ENCODE results near the gene LATS2.
"Not testable (repeated sequence)": the region's sequence is repeated elsewhere in the genome, so short reads cannot be mapped to it uniquely, and the experiment has no call there.

LATS2 gene

DNA sequence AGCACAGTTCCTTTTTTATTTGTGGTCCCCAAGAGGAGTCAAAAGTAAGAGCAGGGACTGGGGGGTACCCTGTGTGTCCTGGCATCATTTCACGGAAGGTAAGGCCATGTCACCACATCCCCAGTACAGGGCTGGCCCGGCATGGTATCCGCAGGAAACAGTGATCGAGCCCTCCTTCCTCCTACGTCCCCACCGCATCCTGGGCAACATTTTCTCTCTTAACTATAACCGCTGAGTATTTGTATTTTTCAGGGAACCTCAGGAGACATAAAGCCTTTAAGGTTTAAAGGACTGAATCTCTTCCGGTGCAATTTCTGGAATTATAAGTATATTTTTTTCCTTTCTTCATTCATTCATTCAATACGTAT is 13.6 kb upstream of the LATS2 start:
- DNase-seq = no peak

GRCh38 chr13:21074546-21074945 is 13.2 kb upstream of the LATS2 start:
- DNase-seq = peak; percentile 57

- no peak for DNase-seq
Observed at GRCh38 chr13:21071924-21072323, 10.5 kb upstream of the LATS2 start.

DNA sequence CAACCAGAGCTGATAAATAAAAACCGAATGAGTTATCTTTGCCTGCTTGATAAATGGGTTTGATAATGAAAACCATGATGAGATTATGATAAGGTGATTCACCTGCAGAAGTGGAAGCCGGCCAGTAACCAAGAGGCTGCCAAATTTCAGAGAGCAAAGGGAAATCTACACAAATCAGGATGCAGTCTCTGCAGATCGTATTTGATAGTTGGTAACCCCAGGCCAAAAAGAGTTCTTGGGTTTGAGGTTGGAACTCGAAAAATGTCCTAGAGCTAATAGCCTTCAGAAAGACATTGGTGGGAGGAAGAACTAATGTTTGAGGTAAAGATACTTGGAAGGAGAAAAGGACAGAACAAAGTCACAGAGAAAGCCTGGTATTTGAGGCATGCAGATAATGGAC is 9.6 kb upstream of the LATS2 start:
- no peak for DNase-seq

DNA sequence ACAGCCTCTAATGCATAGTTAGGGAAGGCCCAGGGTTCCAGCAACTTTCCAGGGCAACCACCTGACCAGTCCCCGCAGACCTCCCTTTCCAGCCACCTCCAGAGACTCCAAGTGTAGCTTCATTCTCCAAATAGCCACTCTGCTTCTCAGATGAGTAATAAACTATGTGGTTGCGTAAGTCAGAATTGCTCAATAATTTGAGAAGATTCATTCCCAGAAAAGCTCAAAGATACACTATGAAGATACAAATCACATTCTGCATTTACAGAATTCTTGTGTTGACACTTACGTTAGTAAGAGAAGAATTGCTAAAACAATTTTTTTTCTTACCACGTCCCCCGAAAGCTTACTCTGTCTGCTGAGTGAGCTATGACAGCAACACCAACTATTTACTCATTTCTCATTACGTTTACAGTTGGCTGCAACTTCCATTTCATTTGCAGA is 8.2 kb upstream of the LATS2 start:
- DNase-seq = no peak

GRCh38 chr13:21067848-21068247 is 6.5 kb upstream of the LATS2 start:
- DNase-seq = no peak

- DNase-seq = no peak
Observed at GRCh38 chr13:21066946-21067345, 5.6 kb upstream of the LATS2 start.

- DNase-seq = no peak
Observed at GRCh38 chr13:21065686-21066085, 4.3 kb upstream of the LATS2 start.

- no peak for DNase-seq
Observed at GRCh38 chr13:21063031-21063430, 1.6 kb upstream of the LATS2 start.

DNA sequence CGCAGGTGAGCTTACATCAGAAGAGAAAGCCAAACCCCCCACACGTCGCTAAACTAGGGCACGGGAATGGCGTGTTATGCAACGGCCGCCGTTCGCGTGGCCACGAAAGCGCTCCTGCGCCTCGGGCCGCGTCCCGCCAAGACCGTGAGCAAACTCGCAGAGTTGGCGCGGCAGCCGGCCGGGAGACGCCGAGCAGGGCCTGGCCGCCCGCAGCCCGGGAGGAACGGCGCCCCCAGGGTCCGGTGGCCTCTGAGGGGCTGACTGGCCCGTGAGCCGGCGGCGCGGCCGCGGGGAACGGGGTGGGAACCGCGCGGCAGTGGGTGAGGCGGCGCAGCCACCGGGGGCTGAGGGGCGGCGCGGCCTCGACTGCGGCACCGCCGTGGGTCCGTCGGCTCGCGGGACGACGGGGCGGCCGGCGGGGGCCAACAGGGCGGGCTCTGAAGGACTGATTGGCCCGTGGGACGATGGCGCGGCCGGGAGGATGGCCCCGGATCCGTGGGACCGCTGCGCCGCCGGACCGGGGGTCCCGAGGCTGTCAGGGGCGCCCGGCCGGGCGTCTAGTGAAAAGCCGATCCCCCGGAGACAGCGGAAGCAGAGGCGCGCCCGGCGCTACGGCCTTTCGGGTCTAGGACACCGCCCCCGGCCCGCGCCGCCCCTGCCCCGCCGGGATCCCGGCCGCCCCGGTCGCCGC is 903 bp downstream of the LATS2 start:
- peak; percentile 64 for DNase-seq

DNA sequence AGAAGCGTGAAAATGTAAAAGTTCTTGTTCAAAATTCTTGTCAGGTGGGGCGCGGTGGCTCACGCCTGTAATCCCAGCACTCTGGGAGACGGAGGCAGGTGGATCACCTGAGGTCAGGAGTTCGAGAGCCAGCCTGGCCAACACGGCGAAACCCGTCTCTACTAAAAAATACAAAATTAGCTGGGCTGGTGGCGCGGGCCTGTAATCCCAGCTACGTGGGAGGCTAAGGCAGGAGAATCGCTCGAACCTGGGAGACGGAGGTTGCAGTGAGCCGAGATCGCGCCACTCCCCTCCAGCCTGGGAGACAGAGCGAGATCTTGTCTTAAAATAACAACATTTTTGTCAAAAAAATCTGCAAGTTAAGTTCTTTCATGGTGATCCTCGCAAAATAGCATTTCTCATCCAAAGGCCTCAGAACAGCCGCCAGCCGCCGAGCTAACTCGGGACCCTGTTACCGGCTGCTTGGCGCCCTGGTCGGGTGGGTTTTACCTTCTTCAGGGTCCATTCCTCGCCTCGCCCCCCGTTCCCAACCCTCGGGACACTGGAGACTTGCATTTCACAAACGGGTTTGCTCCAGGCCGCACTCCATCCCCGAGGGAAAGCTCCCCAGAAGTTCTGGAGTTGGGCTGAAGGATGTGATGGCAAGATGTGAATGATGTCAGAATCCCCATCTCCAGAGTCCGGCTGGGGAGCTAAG is 1.6 kb downstream of the LATS2 start:
- peak; percentile 45 for DNase-seq

DNA sequence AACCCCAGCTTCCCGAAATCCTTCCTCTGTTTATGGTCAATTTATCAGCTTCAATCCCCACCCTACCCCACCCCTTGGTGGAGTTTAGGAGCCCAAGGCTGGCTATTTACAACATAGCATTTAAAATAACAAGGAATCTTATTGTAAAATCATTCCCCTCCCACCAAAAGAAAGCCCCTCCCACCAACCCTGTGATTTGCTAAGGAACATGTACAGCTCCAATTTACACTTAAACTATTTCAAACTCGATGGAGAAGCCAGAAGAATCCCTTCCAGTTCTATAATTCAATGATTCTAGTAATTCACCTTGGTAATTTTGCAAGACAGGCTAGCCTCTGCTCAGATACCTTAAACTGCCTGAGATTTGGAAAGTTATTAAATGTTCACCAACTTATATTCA is 3.0 kb downstream of the LATS2 start:
- DNase-seq = no peak

DNA sequence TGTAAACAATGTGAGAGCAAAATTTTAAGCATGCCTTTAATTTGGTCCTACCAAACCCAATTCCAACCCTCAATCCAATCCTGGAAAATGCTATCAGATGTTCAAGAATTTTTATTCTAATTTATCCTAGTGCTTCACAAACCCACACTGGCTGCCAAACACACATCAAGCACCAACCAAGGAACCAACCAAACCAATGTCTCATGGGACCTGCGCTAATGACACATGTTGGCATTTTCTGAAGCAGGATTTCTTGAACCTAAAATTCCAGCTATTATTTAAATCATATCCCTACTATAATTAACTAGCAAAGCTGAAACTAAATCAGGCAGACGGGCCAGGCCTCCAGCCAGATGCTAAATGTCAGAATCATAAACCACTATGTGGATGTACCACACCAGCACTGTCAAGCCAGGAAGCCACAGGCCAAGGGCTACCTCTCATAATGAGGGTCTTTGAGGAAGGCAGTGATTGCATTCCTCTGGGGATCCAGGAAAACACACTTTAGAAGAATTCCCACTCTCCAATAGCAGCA is 5.8 kb downstream of the LATS2 start:
- peak; percentile 61 for DNase-seq

GRCh38 chr13:21055016-21055415 is 6.4 kb downstream of the LATS2 start:
- no peak for DNase-seq

DNA sequence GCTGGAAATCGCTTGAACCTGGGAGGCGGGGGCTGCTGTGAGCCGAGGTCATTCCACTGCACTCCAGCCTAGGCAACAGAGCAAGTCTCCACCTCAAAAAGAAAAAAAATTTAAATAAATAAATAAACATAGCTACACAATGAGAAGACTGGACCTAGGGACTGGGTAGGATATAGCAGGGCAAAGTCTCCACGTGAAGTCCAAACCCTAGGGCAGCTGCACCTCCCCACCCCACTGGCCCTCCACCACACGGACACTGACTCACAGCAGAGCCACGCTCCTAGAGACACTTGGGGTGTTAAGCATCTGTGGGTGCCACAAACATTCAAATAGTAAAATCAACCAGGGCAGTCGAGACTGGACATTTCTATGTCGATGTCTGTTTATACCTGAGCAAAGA is 7.1 kb downstream of the LATS2 start:
- no peak for DNase-seq

- no peak for DNase-seq
Observed at GRCh38 chr13:21053231-21053630, 8.2 kb downstream of the LATS2 start.

GRCh38 chr13:21051675-21052074 is 9.7 kb downstream of the LATS2 start:
- DNase-seq = no peak

- no peak for DNase-seq
Observed at GRCh38 chr13:21050288-21051197, 10.8 kb downstream of the LATS2 start.

- DNase-seq = not testable (repeated sequence)
Observed at GRCh38 chr13:21049731-21050130, 11.7 kb downstream of the LATS2 start.

DNA sequence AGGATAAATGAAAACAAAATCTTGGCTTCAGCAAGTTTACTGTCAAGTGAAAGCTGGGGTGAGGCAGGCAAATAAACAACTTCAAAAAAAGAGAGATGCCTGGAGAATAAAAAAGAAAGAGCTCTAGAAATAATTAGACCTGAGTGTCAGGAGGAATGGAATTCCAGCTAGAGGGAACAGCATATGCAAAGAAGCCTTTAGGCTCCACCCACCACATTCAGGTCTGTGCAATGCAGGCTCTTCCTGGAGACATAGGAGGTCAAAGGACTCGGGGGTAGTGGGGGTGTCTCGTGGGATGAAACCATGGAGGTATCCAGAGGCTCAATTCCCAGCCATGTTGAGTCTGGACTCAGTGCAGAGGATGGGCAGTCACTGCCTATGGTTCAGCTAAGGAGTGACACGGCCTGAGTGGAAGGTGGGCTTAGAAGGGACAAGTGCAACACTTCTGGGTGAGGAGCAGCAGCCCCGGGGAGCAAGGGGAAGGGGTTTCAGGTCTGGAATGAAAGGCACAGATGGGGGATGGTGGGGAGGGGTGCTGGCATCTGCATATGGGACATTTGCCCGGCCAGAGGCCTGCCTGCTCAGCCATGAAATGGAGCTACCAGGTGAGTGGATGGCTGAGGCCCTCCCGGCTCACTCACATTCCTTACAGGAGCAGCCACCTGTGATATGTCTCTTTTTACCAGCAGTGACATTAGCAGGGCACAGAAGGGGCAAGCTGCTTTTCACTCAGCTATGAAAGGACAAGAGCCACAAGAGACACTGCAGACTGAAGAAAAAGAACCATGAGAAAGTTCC is 12.3 kb downstream of the LATS2 start:
- DNase-seq = no peak

DNA sequence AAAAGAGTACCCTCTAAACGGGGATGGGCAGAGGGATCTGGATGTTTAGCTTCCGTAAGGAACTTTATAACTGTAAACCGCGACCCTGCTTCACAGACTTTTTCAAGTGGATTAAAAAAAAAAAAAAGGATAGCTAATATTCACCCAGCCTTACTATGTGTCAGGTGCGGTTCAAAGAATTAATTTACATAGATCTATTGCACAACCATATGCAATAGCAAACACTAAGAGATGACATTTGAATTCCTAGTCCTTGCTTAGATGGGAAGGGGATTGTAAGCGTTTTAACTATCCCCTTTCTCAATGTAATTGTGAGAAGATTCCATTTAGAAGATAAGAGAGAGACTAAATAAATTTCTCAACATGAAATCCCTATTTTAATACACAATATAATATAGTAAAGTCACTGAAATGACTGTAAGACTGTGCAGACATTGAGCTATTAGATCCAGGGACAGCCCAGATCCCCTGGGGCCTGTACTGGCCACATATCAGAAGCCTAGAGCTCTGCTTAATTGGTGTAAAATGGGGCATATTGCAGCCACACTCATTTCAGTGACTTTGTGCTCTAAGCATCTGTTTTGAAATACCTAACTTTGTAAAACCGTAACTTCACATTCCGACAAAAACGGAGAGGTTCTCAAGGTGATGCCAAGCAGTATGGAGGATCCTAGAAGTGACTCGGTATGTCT is 13.6 kb downstream of the LATS2 start:
- DNase-seq = no peak

DNA sequence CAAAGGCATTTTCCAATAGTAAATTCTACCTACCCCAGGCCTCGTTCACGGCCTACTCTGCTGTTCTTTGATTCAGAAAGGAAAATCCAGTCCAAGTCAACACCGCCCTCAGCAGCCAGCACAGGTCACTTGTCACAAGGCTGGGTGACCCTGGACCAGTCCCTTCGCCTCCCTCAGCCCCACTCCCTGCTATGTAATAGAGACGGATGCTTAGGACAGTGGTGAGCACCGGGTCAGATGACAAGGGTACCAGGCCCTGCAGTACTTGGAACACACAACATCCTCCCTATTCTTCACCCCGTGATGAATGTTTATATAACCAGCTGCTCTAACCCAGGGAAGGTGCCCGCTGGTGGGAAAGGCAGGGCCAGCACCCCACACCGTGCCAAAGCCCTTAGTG is 14.3 kb downstream of the LATS2 start:
- no peak for DNase-seq

Measured in left hindlimb (tissue), 1 donor.